ENCODE measurements around the gene MYRFL. TPM values are rescaled to one million over a fixed set of nuclear protein-coding genes. Genes with fewer than 3 reads are reported as not detected.

Gene MYRFL
- total RNA-seq, 1 donor from 2014 or later = 0.93 TPM

DNA sequence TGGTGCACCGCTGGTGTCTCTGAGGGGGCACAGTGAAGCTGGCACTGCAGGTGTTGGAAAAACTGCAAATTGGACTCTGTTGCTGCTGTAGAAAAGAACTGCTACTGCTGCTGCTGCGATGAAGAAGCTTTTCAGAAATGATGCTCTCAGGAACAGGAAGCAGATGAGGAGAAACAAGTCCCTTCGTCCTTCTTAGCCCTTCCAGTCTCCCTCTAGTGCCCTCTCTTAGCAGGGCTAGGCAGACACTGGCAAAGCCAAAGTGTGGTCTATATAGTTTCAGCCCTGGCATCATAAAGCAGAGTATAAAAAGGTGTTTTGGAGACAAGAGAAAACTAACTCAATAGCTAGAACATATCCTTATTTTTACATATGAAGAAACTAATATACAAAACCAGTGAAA is 174.5 kb downstream of the MYRFL start:
- no peaks in the 10 kb centered on the region for H3K9me3 Mint-ChIP-seq (ENCODE audit: low read depth)
- DNase-seq (ENCODE audit: low spot score, unreplicated experiment) = no peak
- H3K4me3 Mint-ChIP-seq (ENCODE audit: low read depth) = no peak overlapping the region
- no peaks in the 10 kb centered on the region for H3K36me3 Mint-ChIP-seq (ENCODE audit: insufficient read depth)
- H3K4me1 Mint-ChIP-seq (ENCODE audit: low read depth) = no peaks in the 10 kb centered on the region
- TF ChIP-seq, protein P1, sequence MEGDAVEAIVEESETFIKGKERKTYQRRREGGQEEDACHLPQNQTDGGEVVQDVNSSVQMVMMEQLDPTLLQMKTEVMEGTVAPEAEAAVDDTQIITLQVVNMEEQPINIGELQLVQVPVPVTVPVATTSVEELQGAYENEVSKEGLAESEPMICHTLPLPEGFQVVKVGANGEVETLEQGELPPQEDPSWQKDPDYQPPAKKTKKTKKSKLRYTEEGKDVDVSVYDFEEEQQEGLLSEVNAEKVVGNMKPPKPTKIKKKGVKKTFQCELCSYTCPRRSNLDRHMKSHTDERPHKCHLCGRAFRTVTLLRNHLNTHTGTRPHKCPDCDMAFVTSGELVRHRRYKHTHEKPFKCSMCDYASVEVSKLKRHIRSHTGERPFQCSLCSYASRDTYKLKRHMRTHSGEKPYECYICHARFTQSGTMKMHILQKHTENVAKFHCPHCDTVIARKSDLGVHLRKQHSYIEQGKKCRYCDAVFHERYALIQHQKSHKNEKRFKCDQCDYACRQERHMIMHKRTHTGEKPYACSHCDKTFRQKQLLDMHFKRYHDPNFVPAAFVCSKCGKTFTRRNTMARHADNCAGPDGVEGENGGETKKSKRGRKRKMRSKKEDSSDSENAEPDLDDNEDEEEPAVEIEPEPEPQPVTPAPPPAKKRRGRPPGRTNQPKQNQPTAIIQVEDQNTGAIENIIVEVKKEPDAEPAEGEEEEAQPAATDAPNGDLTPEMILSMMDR (IDR thresholded peaks at IDR 0.05; ENCODE audit: unreplicated experiment) = no peak
- H3K27ac Mint-ChIP-seq = no peak overlapping the region
- peaks cover 3% of the 10 kb centered on the region for H3K27me3 Mint-ChIP-seq

DNA sequence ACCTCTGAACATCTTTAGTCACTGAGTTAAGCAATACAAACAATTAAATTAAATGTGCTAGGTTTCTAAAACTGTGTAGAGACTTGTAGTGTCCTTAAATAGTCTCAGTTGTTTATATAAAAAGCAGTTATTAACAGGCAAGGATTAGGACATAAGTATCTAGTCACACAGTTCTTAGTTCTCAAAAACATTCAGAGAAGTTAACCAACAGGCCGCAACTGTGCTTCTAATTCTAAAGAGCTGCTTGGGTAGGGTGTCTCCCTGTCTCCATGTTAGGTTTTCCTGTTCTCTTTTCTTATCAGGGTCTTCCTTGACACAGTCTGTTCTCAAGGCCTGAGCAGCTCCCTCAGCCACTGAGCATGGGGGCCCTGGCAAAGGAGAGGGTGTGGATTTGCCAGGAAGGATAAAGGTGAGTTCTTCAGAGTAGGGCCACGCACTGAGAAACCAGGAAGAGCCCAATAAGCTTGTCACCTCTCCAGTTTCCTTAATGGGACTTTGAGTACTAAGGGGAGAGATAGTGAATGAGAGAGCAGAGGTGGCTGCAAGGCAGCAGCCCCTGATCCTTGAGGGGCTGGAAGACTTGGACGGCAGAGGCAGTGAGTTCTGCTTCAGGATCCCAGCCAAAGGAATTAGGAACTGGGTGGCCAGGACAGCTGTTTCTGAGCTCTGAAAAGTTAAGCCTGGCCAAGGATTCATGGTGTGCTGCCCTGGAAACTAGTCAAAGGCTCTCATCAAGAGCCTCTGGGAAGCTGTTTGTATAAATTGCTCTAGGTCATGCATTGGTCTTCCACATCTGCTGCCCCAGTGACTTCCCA is 177.3 kb downstream of the MYRFL start:
- peaks cover 3% of the 10 kb centered on the region for H3K27me3 Mint-ChIP-seq
- DNase-seq (ENCODE audit: low spot score, unreplicated experiment) = no peak
- no peaks in the 10 kb centered on the region for H3K36me3 Mint-ChIP-seq (ENCODE audit: insufficient read depth)
- no peaks in the 10 kb centered on the region for H3K4me1 Mint-ChIP-seq (ENCODE audit: low read depth)
- TF ChIP-seq, protein P1 (IDR thresholded peaks at IDR 0.05; ENCODE audit: unreplicated experiment) = no peak
- no peaks in the 10 kb centered on the region for H3K9me3 Mint-ChIP-seq (ENCODE audit: low read depth)
- H3K27ac Mint-ChIP-seq = no peak overlapping the region
- H3K4me3 Mint-ChIP-seq (ENCODE audit: low read depth) = no peak overlapping the region

DNA sequence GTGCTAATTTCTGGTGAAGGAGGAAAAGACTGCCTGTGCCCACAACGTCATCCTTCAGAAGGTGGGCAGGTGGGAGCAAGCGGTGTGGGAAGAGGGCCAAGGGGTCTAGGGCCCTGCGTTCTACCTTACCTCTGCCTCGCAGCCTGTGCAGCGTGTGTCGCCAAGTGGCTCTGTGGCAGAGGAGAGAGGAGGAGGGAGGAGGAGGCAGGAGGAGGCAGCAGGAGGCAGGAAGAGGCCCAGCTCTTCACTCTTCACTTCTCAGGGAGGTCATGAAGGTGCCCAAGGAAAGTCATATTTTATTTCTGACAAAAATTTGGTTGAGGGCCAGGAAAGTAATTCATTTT is 177.9 kb downstream of the MYRFL start:
- H3K4me3 Mint-ChIP-seq (ENCODE audit: low read depth) = no peak overlapping the region
- no peaks in the 10 kb centered on the region for H3K4me1 Mint-ChIP-seq (ENCODE audit: low read depth)
- no peak overlapping the region for H3K27ac Mint-ChIP-seq
- TF ChIP-seq, protein P1 (IDR thresholded peaks at IDR 0.05; ENCODE audit: unreplicated experiment) = no peak
- peaks cover 3% of the 10 kb centered on the region for H3K27me3 Mint-ChIP-seq
- no peak for DNase-seq (ENCODE audit: low spot score, unreplicated experiment)
- no peaks in the 10 kb centered on the region for H3K36me3 Mint-ChIP-seq (ENCODE audit: insufficient read depth)
- no peaks in the 10 kb centered on the region for H3K9me3 Mint-ChIP-seq (ENCODE audit: low read depth)

DNA sequence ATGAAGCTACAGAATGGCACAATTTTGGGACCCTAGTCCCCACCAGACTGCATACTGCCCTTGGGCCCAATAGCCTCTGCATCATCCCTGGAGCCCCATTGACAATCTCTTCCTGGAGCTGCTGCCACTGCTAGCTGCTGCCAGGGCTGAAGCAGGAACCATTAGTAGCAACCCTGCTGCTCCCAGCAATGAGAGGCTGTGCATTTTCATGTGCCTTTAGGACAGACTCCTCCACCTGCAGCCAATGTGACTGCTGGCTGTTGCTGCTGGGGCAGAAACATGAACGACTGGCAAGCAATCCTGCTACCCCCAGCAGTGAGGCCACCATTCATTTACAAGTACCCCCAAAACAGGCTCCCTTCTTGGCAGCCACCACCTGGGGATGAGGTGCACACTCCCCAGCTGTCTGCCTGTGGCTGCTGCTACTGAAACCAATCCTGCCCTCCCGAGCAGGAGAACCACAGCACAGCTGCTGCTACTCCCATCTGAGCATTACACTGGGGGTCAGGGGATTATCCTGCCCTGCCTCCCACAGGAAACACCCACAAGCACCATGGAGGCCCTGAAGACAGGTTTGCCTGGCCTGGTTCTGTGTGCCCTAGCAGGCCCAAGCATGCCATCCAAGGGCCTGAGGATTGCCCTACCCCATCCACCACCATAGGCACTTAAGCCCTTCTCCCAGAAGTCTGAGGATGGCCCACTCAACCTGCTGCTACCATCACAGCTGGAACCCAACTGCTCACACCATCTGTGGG is 181.0 kb downstream of the MYRFL start:
- Mint-ChIP-seq H3K9me3 (ENCODE audit: low read depth) (peaks cover 17% of the 10 kb centered on the region), H3K4me1 (ENCODE audit: low read depth) (no peaks in the 10 kb centered on the region), H3K27ac (no peak overlapping the region), H3K36me3 (ENCODE audit: insufficient read depth) (peaks cover 6% of the 10 kb centered on the region), H3K27me3 (peaks cover 3% of the 10 kb centered on the region), H3K4me3 (ENCODE audit: low read depth) (no peak overlapping the region)
- no peak for DNase-seq (ENCODE audit: low spot score, unreplicated experiment)
- TF ChIP-seq, protein P1 (IDR thresholded peaks at IDR 0.05; ENCODE audit: unreplicated experiment) = no peak

DNA sequence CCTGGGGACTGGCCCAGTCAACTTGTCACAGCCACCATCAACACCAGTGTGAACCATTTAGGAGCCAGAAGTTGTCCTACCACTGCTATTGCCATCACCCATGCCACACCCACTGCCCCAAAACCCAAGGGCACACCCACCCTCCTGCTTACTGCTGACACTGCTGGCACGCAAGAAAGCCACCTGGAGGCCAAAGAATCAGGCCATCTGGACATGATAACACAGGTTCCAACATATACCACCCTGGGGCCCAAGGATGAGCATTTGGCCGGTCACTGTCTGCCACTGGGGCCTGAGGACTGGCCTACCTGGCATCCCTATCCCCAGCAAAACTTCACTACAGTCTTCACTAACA is 181.6 kb downstream of the MYRFL start:
- no peak overlapping the region for H3K27ac Mint-ChIP-seq
- H3K4me1 Mint-ChIP-seq (ENCODE audit: low read depth) = no peaks in the 10 kb centered on the region
- no peak for DNase-seq (ENCODE audit: low spot score, unreplicated experiment)
- TF ChIP-seq, protein P1 (IDR thresholded peaks at IDR 0.05; ENCODE audit: unreplicated experiment) = no peak
- no peak overlapping the region for H3K4me3 Mint-ChIP-seq (ENCODE audit: low read depth)
- peaks cover 6% of the 10 kb centered on the region for H3K36me3 Mint-ChIP-seq (ENCODE audit: insufficient read depth)
- H3K9me3 Mint-ChIP-seq (ENCODE audit: low read depth) = peaks cover 17% of the 10 kb centered on the region
- no peaks in the 10 kb centered on the region for H3K27me3 Mint-ChIP-seq
